ENCODE results near the gene ARHGAP22.

ARHGAP22 gene

DNA sequence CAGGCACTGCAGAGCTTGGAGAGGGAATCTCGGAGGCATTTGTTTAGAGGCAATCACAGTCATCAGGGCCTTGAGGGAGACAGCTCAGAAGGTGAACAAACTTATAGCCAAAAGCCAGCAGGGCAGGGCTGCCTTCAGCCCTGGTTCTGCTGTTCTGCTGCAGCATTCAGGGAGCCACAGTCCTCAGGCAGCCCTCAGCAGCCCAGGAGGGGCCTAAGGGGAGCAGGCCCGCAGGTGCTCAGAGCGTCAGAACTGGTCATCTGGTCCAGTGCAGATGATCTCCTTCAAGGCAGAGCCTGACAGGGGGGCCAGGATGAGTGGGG, 84.7 kb downstream of the ARHGAP22 start:
- H3K4me3 ChIP-seq (ENCODE audit: low read length): no peak overlapping the region
- no peaks in the 10 kb centered on the region for H3K4me1 ChIP-seq (ENCODE audit: low read length)
- no peaks in the 10 kb centered on the region for H4K20me1 ChIP-seq (ENCODE audit: insufficient read depth, low read length)
- no peak overlapping the region for H2AFZ ChIP-seq (ENCODE audit: low read length)
- no peak overlapping the region for H3K9ac ChIP-seq (ENCODE audit: low read length)
- no peaks in the 10 kb centered on the region for H3K9me2 ChIP-seq (replicated peaks; ENCODE audit: insufficient read depth, low read length)
- TF ChIP-seq EZH2 (optimal IDR thresholded peaks at IDR 0.05; ENCODE audit: low read depth, low read length) (no peak), CTCF (IDR thresholded peaks at IDR 0.05; ENCODE audit: low read length) (no peak), EZH2phosphoT487 (IDR thresholded peaks at IDR 0.05; ENCODE audit: low read length) (no peak)
- no peak for DNase-seq
- H3K9me3 ChIP-seq (replicated peaks; ENCODE audit: insufficient read depth, low read length): no peaks in the 10 kb centered on the region
- H3K79me2 ChIP-seq (ENCODE audit: low read length): no peaks in the 10 kb centered on the region
- no peak overlapping the region for H3K27ac ChIP-seq (ENCODE audit: low read length)
- no peaks in the 10 kb centered on the region for H3K36me3 ChIP-seq (replicated peaks; ENCODE audit: insufficient read depth, low read length)
- H3K4me2 ChIP-seq (ENCODE audit: low read depth, low read length): no peak overlapping the region
- no peaks in the 10 kb centered on the region for H3F3A ChIP-seq (ENCODE audit: insufficient read depth, low read length)
- no peaks in the 10 kb centered on the region for H3K27me3 ChIP-seq (replicated peaks; ENCODE audit: insufficient read depth, low read length)

- no peaks in the 10 kb centered on the region for H3K27me3 ChIP-seq (replicated peaks; ENCODE audit: insufficient read depth, low read length)
- H3K9ac ChIP-seq (ENCODE audit: low read length): no peak overlapping the region
- H3K9me3 ChIP-seq (replicated peaks; ENCODE audit: insufficient read depth, low read length): no peaks in the 10 kb centered on the region
- H3K9me2 ChIP-seq (replicated peaks; ENCODE audit: insufficient read depth, low read length): no peaks in the 10 kb centered on the region
- H3K36me3 ChIP-seq (replicated peaks; ENCODE audit: insufficient read depth, low read length): no peaks in the 10 kb centered on the region
- H3K79me2 ChIP-seq (ENCODE audit: low read length): no peaks in the 10 kb centered on the region
- H4K20me1 ChIP-seq (ENCODE audit: insufficient read depth, low read length): no peaks in the 10 kb centered on the region
- no peak for TF ChIP-seq CTCF (IDR thresholded peaks at IDR 0.05; ENCODE audit: low read length)
- no peak for TF ChIP-seq EZH2phosphoT487 (IDR thresholded peaks at IDR 0.05; ENCODE audit: low read length)
- TF ChIP-seq EZH2 (optimal IDR thresholded peaks at IDR 0.05; ENCODE audit: low read depth, low read length): no peak
- no peak overlapping the region for H3K4me2 ChIP-seq (ENCODE audit: low read depth, low read length)
- DNase-seq: no peak
- H3K27ac ChIP-seq (ENCODE audit: low read length): no peak overlapping the region
- H3F3A ChIP-seq (ENCODE audit: insufficient read depth, low read length): no peaks in the 10 kb centered on the region
- no peak overlapping the region for H2AFZ ChIP-seq (ENCODE audit: low read length)
- no peaks in the 10 kb centered on the region for H3K4me1 ChIP-seq (ENCODE audit: low read length)
- no peak overlapping the region for H3K4me3 ChIP-seq (ENCODE audit: low read length)
These were observed 85.2 kb downstream of the ARHGAP22 start for GRCh38 chr10:48519481-48520183.

- H3K9me3 ChIP-seq (replicated peaks; ENCODE audit: insufficient read depth, low read length): no peaks in the 10 kb centered on the region
- TF ChIP-seq EZH2 (optimal IDR thresholded peaks at IDR 0.05; ENCODE audit: low read depth, low read length) (no peak), EZH2phosphoT487 (IDR thresholded peaks at IDR 0.05; ENCODE audit: low read length) (no peak), CTCF (IDR thresholded peaks at IDR 0.05; ENCODE audit: low read length) (no peak)
- no peaks in the 10 kb centered on the region for H3K36me3 ChIP-seq (replicated peaks; ENCODE audit: insufficient read depth, low read length)
- H4K20me1 ChIP-seq (ENCODE audit: insufficient read depth, low read length): no peaks in the 10 kb centered on the region
- H3K4me3 ChIP-seq (ENCODE audit: low read length): no peak overlapping the region
- no peaks in the 10 kb centered on the region for H3K4me1 ChIP-seq (ENCODE audit: low read length)
- H3K4me2 ChIP-seq (ENCODE audit: low read depth, low read length): no peak overlapping the region
- no peak overlapping the region for H2AFZ ChIP-seq (ENCODE audit: low read length)
- no peak for DNase-seq
- H3K9me2 ChIP-seq (replicated peaks; ENCODE audit: insufficient read depth, low read length): no peaks in the 10 kb centered on the region
- no peak overlapping the region for H3K9ac ChIP-seq (ENCODE audit: low read length)
- no peaks in the 10 kb centered on the region for H3F3A ChIP-seq (ENCODE audit: insufficient read depth, low read length)
- H3K27me3 ChIP-seq (replicated peaks; ENCODE audit: insufficient read depth, low read length): no peaks in the 10 kb centered on the region
- no peak overlapping the region for H3K27ac ChIP-seq (ENCODE audit: low read length)
- H3K79me2 ChIP-seq (ENCODE audit: low read length): no peaks in the 10 kb centered on the region
These were observed 85.9 kb downstream of the ARHGAP22 start for GRCh38 chr10:48518986-48519385.

Data from MM.1S (cell line).